ENCODE data around the gene GSS. TPM values are rescaled to one million over a fixed set of nuclear protein-coding genes. Genes with fewer than 3 reads are reported as not detected.

Gene GSS
- total RNA-seq, 1 experiment from 2014 or later, result 83.6 TPM

- Histone ChIP-seq H2AFZ (ENCODE audit: low read depth, low read length, poor library complexity, severe bottlenecking) (no peak overlapping the region), H3K4me3 (replicated peaks in 1 of 2; ENCODE audit: low read depth in 1 of 2, low read length in 2 of 2) (no peak overlapping the region), H3K27ac (ENCODE audit: low read depth, low read length) (no peak overlapping the region), H3K9me2 (ENCODE audit: insufficient read depth) (no peaks in the 10 kb centered on the region), H3K9ac (ENCODE audit: low read length) (no peak overlapping the region), H3K9me3 (ENCODE audit: control insufficient read depth in 1 of 2, insufficient read depth in 1 of 2, low read depth in 1 of 2, low read length in 2 of 2) (peaks cover 0 to 6% of the 10 kb centered on the region in 2 experiments; a peak in 2 of 4 replicates), H3K4me1 (ENCODE audit: control insufficient read depth in 1 of 2, insufficient read depth in 2 of 2, low read length in 2 of 2) (peaks cover 3 to 10% of the 10 kb centered on the region in 2 experiments; a peak in 3 of 4 replicates), H3K79me2 (ENCODE audit: insufficient read depth, low read length) (no peaks in the 10 kb centered on the region), H3K27me3 (ENCODE audit: insufficient read depth, low read length) (no peaks in the 10 kb centered on the region), H3K36me3 (ENCODE audit: control insufficient read depth in 1 of 2, insufficient read depth in 2 of 2, low read length in 2 of 2) (peaks cover 0 to 23% of the 10 kb centered on the region in 2 experiments; a peak in 2 of 4 replicates), H3K4me2 (ENCODE audit: low read length) (no peak overlapping the region), H4K20me1 (ENCODE audit: insufficient read depth) (no peaks in the 10 kb centered on the region)
- BruUV-seq (replicated peaks), result no TSS peak
- RAD21 ChIA-PET (ENCODE audit: low non-redundant PET in 1 of 2, low total read pairs in 2 of 2, uncharacterized antibody in 2 of 2, unreplicated experiment in 2 of 2), result no interaction called here
- DNase-seq (ENCODE audit: low read depth, low spot score), result no peak
- CTCF ChIA-PET, result no interaction called here
- TF ChIP-seq CEBPB (IDR thresholded peaks at IDR 0.05; ENCODE audit: low read depth), result no peak
- TF ChIP-seq CTCF (IDR thresholded peaks at IDR 0.05 in 2 of 3, conservative IDR thresholded peaks at IDR 0.05 in 1 of 3; ENCODE audit: borderline replicate concordance in 1 of 3, insufficient read depth in 1 of 3, low read depth in 2 of 3, low read length in 2 of 3), result no peak
- TF ChIP-seq, protein P1, sequence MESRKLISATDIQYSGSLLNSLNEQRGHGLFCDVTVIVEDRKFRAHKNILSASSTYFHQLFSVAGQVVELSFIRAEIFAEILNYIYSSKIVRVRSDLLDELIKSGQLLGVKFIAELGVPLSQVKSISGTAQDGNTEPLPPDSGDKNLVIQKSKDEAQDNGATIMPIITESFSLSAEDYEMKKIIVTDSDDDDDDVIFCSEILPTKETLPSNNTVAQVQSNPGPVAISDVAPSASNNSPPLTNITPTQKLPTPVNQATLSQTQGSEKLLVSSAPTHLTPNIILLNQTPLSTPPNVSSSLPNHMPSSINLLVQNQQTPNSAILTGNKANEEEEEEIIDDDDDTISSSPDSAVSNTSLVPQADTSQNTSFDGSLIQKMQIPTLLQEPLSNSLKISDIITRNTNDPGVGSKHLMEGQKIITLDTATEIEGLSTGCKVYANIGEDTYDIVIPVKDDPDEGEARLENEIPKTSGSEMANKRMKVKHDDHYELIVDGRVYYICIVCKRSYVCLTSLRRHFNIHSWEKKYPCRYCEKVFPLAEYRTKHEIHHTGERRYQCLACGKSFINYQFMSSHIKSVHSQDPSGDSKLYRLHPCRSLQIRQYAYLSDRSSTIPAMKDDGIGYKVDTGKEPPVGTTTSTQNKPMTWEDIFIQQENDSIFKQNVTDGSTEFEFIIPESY (IDR thresholded peaks at IDR 0.05; ENCODE audit: extremely low read depth, insufficient replicate concordance, low read length), result no peak
- TF ChIP-seq EZH2 (IDR thresholded peaks at IDR 0.05), result no peak
- intact Hi-C loops (cut with micrococcal nuclease), result no loop called here
- ATAC-seq, result no peak
- POLR2A ChIA-PET, result no interaction called here
Observed at GRCh38 chr20:34920055-34920454, 35.6 kb downstream of the GSS start.

Measured in HCT116 (cell line).